SK-N-SH (cell line): ENCODE measurements around the gene RPH3AL.

Source experiments
- CHD2 ChIP-seq: fragments of 150-350 bp; IDR thresholded peaks from 2 replicates; pipeline ENCODE4 v1.6.1; 2018; ENCODE audit warnings: low read length; ENCODE audit not compliant: partially characterized antibody
- CTCF ChIP-seq: fragments of 200-600 bp; sonication (generic); IDR thresholded peaks from 2 replicates; pipeline ENCODE4 v1.6.1; 2017; ENCODE audit warnings: antibody characterized with exemption, mild to moderate bottlenecking, moderate library complexity
- EZH2phosphoT487 ChIP-seq: fragments of 200-600 bp; sonication (generic); IDR thresholded peaks from 2 replicates; pipeline ENCODE4 v1.6.1; 2017; ENCODE audit warnings: low read depth, mixed run types, mild to moderate bottlenecking, antibody characterized with exemption, moderate library complexity, borderline replicate concordance
- GABPA ChIP-seq: IDR thresholded peaks from 2 replicates; pipeline ENCODE4 v1.4.0; 2012; ENCODE audit warnings: low read depth, mild to moderate bottlenecking
- GATA2 ChIP-seq: sonication (generic); formaldehyde crosslinking; IDR thresholded peaks from 2 replicates; pipeline ENCODE4 v1.5.0; 2020; ENCODE audit warnings: mild to moderate bottlenecking, missing genetic modification reagents
- MAX ChIP-seq: IDR thresholded peaks from 2 replicates; pipeline ENCODE4 v1.4.0; 2012; ENCODE audit warnings: low read depth
- POLR2AphosphoS5 ChIP-seq: IDR thresholded peaks from 2 replicates; pipeline ENCODE4 v1.6.1; 2012; ENCODE audit warnings: low read depth, low read length
- RAD21 ChIP-seq: IDR thresholded peaks from 2 replicates; pipeline ENCODE4 v1.6.1; 2012; ENCODE audit warnings: mild to moderate bottlenecking, low read length
- REST ChIP-seq: IDR thresholded peaks from 2 replicates; pipeline ENCODE4 v1.6.1; 2012; ENCODE audit warnings: mild to moderate bottlenecking, low read depth, low read length, moderate library complexity
- RFX5 ChIP-seq: IDR thresholded peaks from 2 replicates; pipeline ENCODE4 v1.6.1; 2012; ENCODE audit warnings: mild to moderate bottlenecking, improper control_type of control experiment, low read length
- YY1 ChIP-seq: IDR thresholded peaks from 2 replicates; pipeline ENCODE4 v1.4.0; 2012; ENCODE audit warnings: low read depth, mild to moderate bottlenecking

- no peak for TF ChIP-seq RAD21
- no peak for TF ChIP-seq CTCF
- TF ChIP-seq GATA2: no peak
- no peak for TF ChIP-seq POLR2AphosphoS5
- TF ChIP-seq YY1: no peak
- no peak for TF ChIP-seq REST
- no peak for TF ChIP-seq EZH2phosphoT487
- no peak for TF ChIP-seq MAX
- no peak for TF ChIP-seq RFX5
- TF ChIP-seq GABPA: no peak
- TF ChIP-seq CHD2: no peak
These were observed 103.2 kb downstream of the RPH3AL start for GRCh38 chr17:249236-249993.
